ENCODE measurements around the gene ALDH1A1.

DNA sequence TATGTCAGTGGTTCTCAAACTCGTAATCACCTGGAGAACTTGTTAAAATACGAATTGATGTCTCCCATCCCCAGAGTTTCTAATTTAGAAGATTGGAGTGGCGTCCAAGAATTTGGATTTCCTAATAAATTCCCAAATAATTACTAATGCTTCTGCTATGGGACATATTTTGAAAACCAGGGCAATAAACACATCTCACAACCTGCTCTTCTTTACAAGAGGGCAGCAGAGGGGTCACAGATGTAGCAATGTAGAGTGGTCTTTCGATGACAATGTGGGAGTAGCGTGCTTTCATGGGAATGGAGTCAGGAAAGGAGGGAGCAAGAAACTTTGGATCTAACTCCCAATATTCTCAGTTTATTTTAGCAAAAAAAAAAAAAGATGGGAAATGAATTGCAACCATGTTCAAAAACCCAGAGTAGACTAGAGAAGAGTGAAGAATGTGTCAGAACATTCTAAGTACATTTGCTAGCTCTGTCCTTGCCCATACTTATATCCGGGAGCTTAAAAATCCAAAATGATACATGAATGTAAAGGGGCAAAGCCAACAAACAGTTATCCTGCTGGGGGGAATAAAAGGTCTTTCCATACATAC is 33.8 kb upstream of the ALDH1A1 start:
- TF ChIP-seq POLR2AphosphoS5 (IDR thresholded peaks at IDR 0.05; ENCODE audit: low read depth, low read length) (no peak), SIN3A (IDR thresholded peaks at IDR 0.05; ENCODE audit: borderline replicate concordance, insufficient read depth, low read length) (no peak), FOXP2 (optimal IDR thresholded peaks at IDR 0.05; ENCODE audit: borderline replicate concordance, extremely low read depth, extremely low read length, insufficient read depth) (no peak)
